ENCODE results near the gene SLC5A3.

- TF ChIP-seq, protein P1, sequence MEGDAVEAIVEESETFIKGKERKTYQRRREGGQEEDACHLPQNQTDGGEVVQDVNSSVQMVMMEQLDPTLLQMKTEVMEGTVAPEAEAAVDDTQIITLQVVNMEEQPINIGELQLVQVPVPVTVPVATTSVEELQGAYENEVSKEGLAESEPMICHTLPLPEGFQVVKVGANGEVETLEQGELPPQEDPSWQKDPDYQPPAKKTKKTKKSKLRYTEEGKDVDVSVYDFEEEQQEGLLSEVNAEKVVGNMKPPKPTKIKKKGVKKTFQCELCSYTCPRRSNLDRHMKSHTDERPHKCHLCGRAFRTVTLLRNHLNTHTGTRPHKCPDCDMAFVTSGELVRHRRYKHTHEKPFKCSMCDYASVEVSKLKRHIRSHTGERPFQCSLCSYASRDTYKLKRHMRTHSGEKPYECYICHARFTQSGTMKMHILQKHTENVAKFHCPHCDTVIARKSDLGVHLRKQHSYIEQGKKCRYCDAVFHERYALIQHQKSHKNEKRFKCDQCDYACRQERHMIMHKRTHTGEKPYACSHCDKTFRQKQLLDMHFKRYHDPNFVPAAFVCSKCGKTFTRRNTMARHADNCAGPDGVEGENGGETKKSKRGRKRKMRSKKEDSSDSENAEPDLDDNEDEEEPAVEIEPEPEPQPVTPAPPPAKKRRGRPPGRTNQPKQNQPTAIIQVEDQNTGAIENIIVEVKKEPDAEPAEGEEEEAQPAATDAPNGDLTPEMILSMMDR (conservative IDR thresholded peaks at IDR 0.05) = no peak
- TF ChIP-seq ZFX (IDR thresholded peaks at IDR 0.05) = no peak; the same call in 1 of the 2 replicates
These were observed 990 bp upstream of the SLC5A3 start for GRCh38 chr21:34072145-34073031.
